MCF 10A (cell line): ENCODE measurements around the gene STAT5B. TPM values are rescaled to one million over a fixed set of nuclear protein-coding genes. Genes with fewer than 3 reads are reported as not detected.

Experiments used
- BruUV-seq: library from RNA; stranded (reverse); fragments of 400-500 nt; replicated peaks from 2 replicates; lab custom pipeline; 2021; lab: Mats Ljungman, UMichigan
- CTCF ChIA-PET: fragments of 300-600 bp; sonication (Branson Sonifier 250); formaldehyde crosslinking; extraction: SDS; loops from one replicate; lab custom pipeline; 2021; ENCODE audit warnings: antibody characterized with exemption, inconsistent platforms; lab: Yijun Ruan, JAX
- POLR2A ChIA-PET: fragments of 300-600, 350-650 bp; sonication (Branson Sonifier 250); formaldehyde crosslinking; extraction: SDS; loops from one replicate; lab custom pipeline; 2020; ENCODE audit warnings: antibody characterized with exemption, inconsistent platforms; lab: Yijun Ruan, JAX
- DNase-seq: peaks from one replicate; pipeline ENCODE4 v3.0.0-alpha.2; 2018; ENCODE audit not compliant: unreplicated experiment
- H3K27ac Mint-ChIP-seq: one replicate; pipeline ENCODE4 v1.8.0; 2022; ENCODE audit warnings: mild to moderate bottlenecking, low read depth, mixed read lengths; ENCODE audit not compliant: unreplicated experiment
- H3K27me3 Mint-ChIP-seq: one replicate; pipeline ENCODE4 v1.8.0; 2022; ENCODE audit warnings: mixed read lengths; ENCODE audit not compliant: insufficient read depth, unreplicated experiment
- H3K36me3 Mint-ChIP-seq: one replicate; pipeline ENCODE4 v1.8.0; 2022; ENCODE audit warnings: mild to moderate bottlenecking, moderate library complexity, mixed read lengths; ENCODE audit not compliant: insufficient read depth, unreplicated experiment
- H3K4me1 Mint-ChIP-seq: one replicate; pipeline ENCODE4 v1.8.0; 2022; ENCODE audit warnings: mixed read lengths; ENCODE audit not compliant: insufficient read depth, unreplicated experiment
- H3K4me3 Mint-ChIP-seq: one replicate; pipeline ENCODE4 v1.8.0; 2022; ENCODE audit warnings: mild to moderate bottlenecking, moderate library complexity, mixed read lengths; ENCODE audit not compliant: unreplicated experiment
- H3K9me3 Mint-ChIP-seq: one replicate; pipeline ENCODE4 v1.8.0; 2022; ENCODE audit warnings: mixed read lengths; ENCODE audit not compliant: unreplicated experiment
- intact Hi-C: fragments of 100-400 bp; cut with micrococcal nuclease; formaldehyde crosslinking; loops from 2 replicates; pipeline ENCODE4 v1.14.1; 2022
- total RNA-seq: library from RNA; stranded (reverse); gene quantifications from 2 replicates; pipeline ENCODE4 v1.2.3, GENCODE V29; 2022
- TF ChIP-seq, protein P1 (sequence below): fragments of 200-600 bp; IDR thresholded peaks from one replicate; pipeline ENCODE4 v1.8.0; 2022; ENCODE audit warnings: antibody characterized with exemption, mild to moderate bottlenecking; ENCODE audit not compliant: unreplicated experiment

STAT5B gene
- total RNA-seq, 1 experiment from 2014 or later: 29.8 TPM

DNA sequence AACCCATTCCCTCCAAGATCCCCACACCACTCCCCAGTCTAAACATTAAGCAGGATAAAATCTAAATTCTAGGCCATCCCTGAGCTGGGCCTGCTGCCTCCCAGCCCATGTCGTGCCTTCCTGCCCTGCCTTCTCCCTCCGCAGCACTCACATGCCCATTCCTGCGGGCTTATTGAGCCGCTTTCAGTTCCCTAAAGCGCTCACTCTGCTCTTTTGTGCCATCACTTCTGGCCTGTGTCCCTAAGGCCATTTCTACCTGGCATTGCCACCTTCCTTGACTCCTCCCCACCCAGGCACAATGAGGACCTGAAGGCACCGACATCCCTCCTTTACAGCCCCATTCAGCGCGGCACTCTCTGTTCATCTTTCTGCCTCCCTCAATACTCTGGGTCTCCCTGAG, 108.4 kb downstream of the STAT5B start:
- no peaks in the 10 kb centered on the region for H3K36me3 Mint-ChIP-seq
- no peak overlapping the region for H3K4me3 Mint-ChIP-seq
- no peaks in the 10 kb centered on the region for H3K9me3 Mint-ChIP-seq
- POLR2A ChIA-PET: no interaction called here
- H3K4me1 Mint-ChIP-seq: no peaks in the 10 kb centered on the region
- no TSS peak for BruUV-seq
- TF ChIP-seq, protein P1, sequence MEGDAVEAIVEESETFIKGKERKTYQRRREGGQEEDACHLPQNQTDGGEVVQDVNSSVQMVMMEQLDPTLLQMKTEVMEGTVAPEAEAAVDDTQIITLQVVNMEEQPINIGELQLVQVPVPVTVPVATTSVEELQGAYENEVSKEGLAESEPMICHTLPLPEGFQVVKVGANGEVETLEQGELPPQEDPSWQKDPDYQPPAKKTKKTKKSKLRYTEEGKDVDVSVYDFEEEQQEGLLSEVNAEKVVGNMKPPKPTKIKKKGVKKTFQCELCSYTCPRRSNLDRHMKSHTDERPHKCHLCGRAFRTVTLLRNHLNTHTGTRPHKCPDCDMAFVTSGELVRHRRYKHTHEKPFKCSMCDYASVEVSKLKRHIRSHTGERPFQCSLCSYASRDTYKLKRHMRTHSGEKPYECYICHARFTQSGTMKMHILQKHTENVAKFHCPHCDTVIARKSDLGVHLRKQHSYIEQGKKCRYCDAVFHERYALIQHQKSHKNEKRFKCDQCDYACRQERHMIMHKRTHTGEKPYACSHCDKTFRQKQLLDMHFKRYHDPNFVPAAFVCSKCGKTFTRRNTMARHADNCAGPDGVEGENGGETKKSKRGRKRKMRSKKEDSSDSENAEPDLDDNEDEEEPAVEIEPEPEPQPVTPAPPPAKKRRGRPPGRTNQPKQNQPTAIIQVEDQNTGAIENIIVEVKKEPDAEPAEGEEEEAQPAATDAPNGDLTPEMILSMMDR: no peak
- intact Hi-C loops: no loop called here
- H3K27me3 Mint-ChIP-seq: peaks cover 22% of the 10 kb centered on the region
- no peak overlapping the region for H3K27ac Mint-ChIP-seq
- CTCF ChIA-PET: interaction anchor here (0.6 kb wide), 2 partner anchors 107 to 218 kb away, joined by 3 to 4 read pairs; no protein-coding TSS in a partner anchor
- DNase-seq: no peak

DNA sequence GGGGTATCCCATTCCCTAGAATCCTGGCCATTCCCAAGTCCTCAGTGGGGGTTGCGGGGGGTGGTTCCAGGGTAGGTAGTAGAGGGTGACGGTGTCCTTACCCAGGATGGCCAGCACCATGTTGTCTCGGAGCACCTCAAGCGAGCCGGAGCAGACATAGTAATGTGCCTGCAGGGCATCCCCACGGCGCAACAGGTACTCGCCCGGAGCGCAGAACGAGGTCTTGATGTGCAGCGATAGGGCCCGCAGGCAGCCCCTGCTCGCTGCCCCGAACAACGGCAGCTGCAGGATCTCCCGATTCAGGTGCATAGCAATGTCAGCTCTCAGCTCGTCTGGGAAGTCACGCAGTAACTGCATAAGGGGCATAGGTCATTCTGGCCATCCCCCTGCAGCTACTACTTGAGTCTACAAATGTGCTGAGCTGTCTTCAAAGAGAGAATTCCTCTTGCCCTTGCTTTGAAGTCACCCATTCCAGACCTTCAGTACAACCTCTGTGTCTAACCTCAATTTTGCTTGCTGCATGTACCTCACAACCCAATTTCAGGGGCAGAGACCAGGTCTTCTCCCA, 109.9 kb downstream of the STAT5B start:
- DNase-seq: no peak
- peaks cover 12% of the 10 kb centered on the region for H3K27me3 Mint-ChIP-seq
- CTCF ChIA-PET: no interaction called here
- no peak overlapping the region for H3K27ac Mint-ChIP-seq
- TF ChIP-seq, protein P1: no peak
- no TSS peak for BruUV-seq
- no peaks in the 10 kb centered on the region for H3K9me3 Mint-ChIP-seq
- POLR2A ChIA-PET: no interaction called here
- H3K4me3 Mint-ChIP-seq: no peak overlapping the region
- no peaks in the 10 kb centered on the region for H3K4me1 Mint-ChIP-seq
- H3K36me3 Mint-ChIP-seq: no peaks in the 10 kb centered on the region
- intact Hi-C loops: no loop called here

DNA sequence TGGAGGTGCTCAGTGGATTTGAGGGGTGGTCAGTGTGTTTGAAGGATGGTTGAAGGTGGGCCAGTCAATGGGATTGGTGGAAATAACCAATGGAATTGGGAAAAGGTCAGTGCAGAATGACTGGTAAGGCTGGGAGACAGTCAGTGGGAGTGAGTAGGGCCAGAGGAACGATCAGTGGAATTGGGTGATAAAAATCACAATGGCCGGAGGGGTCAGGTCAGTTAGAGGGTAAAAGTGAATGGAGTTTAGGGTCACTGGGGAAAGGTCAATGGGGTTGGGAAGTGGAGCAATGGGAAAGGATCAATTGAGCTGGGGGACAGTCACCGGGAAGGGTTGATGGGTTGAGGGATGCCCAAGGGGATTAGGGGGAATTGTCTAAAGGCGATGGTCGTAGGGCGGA, 110.4 kb downstream of the STAT5B start:
- no peaks in the 10 kb centered on the region for H3K36me3 Mint-ChIP-seq
- intact Hi-C loops: no loop called here
- BruUV-seq: no TSS peak
- TF ChIP-seq, protein P1: no peak
- ChIA-PET CTCF (no interaction called here), POLR2A (no interaction called here)
- no peaks in the 10 kb centered on the region for H3K9me3 Mint-ChIP-seq
- no peak overlapping the region for H3K4me3 Mint-ChIP-seq
- no peak overlapping the region for H3K27ac Mint-ChIP-seq
- no peaks in the 10 kb centered on the region for H3K4me1 Mint-ChIP-seq
- DNase-seq: no peak
- peaks cover 7% of the 10 kb centered on the region for H3K27me3 Mint-ChIP-seq

DNA sequence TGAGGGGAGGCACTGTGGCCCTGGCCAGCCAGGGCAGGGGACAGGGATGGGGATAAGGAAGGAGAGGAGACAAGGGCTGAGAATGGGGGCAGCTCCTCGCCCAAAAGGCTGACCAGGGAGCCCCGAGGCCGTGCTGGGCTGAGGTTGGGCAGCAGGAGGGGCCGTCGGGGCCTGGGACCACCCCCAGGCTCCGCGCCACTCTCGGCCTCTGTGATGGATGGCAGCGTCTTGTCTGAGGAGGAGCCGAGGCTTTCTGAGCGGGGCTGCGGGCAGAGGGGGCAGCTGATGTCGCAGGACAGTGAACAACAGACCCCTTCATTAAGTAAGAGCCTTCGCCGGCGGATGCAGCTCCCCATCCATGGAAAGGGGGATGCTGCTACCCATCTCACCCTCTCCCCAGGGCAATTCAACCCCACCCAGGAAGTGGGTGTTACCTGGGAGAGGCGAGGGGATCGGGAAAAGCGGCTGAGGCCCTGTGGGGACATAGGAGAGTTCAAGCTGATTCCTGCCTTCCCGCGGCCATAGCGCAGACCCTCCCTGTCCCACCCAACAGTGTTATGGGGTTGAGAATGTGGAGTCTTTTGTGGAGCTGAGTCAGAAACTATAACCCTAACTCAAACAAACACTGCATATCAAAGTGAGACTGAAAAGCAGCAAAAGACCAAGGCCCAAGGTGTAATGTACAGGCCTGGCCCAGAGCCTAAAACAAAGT, 112.3 kb downstream of the STAT5B start:
- Mint-ChIP-seq H3K4me1 (no peaks in the 10 kb centered on the region), H3K9me3 (no peaks in the 10 kb centered on the region), H3K27me3 (no peaks in the 10 kb centered on the region), H3K4me3 (no peak overlapping the region), H3K27ac (no peak overlapping the region), H3K36me3 (no peaks in the 10 kb centered on the region)
- ChIA-PET CTCF (interaction anchor here (0.6 to 0.8 kb wide), 3 partner anchors 71 to 242 kb away, joined by 3 read pairs; no protein-coding TSS in a partner anchor), POLR2A (no interaction called here)
- intact Hi-C loops: no loop called here
- BruUV-seq: no TSS peak
- DNase-seq: no peak
- TF ChIP-seq, protein P1: no peak
